Omental fat pad (tissue), 4 donors: ENCODE data around the gene ZNF518A. TPM values are rescaled to one million over a fixed set of nuclear protein-coding genes. Genes with fewer than 3 reads are reported as not detected.
"Not testable (repeated sequence)": the region's sequence is repeated elsewhere in the genome, so short reads cannot be mapped to it uniquely, and the experiment has no call there.

Experiments used
- ATAC-seq: fragments of 150-250 bp; one replicate; pipeline ENCODE4 v1.9.1; 2016; ENCODE audit warnings: mild to moderate bottlenecking, moderate library complexity; ENCODE audit not compliant: low FRiP score
- DNase-seq: peaks from one replicate; pipeline ENCODE4 v3.0.0-alpha.2; 2019; ENCODE audit warnings: low spot score
- CTCF ChIP-seq, 3 donors: fragments of 450-650 bp; IDR thresholded peaks; one replicate each; pipeline ENCODE4 v1.5.1; 2016 to 2017; ENCODE audit warnings: antibody characterized with exemption in 3 of 3, mild to moderate bottlenecking in 3 of 3, moderate library complexity in 2 of 3
- total RNA-seq, 4 donors: library from RNA; depleted of rRNA; stranded (reverse); fragments of >200 nt; gene quantifications; one replicate each; pipeline ENCODE4 v1.1.0, GENCODE V29; 2016

Gene ZNF518A
- total RNA-seq, 4 donors from 2014 or later, result 12.3 to 31.8 (median 16.4) TPM

GRCh38 chr10:96168546-96168945 is 38.4 kb downstream of the ZNF518A start:
- ATAC-seq (no peak), DNase-seq (no peak)
- TF ChIP-seq CTCF (IDR thresholded peaks at IDR 0.05), result no peak

- no peak for DNase-seq
- no peak for ATAC-seq
- TF ChIP-seq CTCF (IDR thresholded peaks at IDR 0.05), result no peak
Measured at GRCh38 chr10:96170230-96170629, 40.1 kb downstream of the ZNF518A start.

GRCh38 chr10:96172666-96173065 is 42.6 kb downstream of the ZNF518A start:
- no peak for TF ChIP-seq CTCF (IDR thresholded peaks at IDR 0.05)
- ATAC-seq, result no peak
- no peak for DNase-seq

- ATAC-seq (no peak), DNase-seq (no peak)
- TF ChIP-seq CTCF (IDR thresholded peaks at IDR 0.05), result no peak
Measured at GRCh38 chr10:96176985-96177384, 46.9 kb downstream of the ZNF518A start.

GRCh38 chr10:96188421-96188820 is 58.3 kb downstream of the ZNF518A start:
- ATAC-seq (no peak), DNase-seq (no peak)
- no peak for TF ChIP-seq CTCF (IDR thresholded peaks at IDR 0.05)

- DNase-seq (no peak), ATAC-seq (no peak)
- no peak for TF ChIP-seq CTCF (IDR thresholded peaks at IDR 0.05)
Measured at GRCh38 chr10:96188916-96189315, 58.8 kb downstream of the ZNF518A start.

- not testable (repeated sequence) for ATAC-seq, DNase-seq
Measured at GRCh38 chr10:96189505-96189904, 59.4 kb downstream of the ZNF518A start.

- no peak for TF ChIP-seq CTCF (IDR thresholded peaks at IDR 0.05)
- ATAC-seq, result no peak
- DNase-seq, result no peak
Measured at GRCh38 chr10:96201525-96201924, 71.4 kb downstream of the ZNF518A start.
